ENCODE measurements around the gene TMEM204.

The TMEM204 gene

DNA sequence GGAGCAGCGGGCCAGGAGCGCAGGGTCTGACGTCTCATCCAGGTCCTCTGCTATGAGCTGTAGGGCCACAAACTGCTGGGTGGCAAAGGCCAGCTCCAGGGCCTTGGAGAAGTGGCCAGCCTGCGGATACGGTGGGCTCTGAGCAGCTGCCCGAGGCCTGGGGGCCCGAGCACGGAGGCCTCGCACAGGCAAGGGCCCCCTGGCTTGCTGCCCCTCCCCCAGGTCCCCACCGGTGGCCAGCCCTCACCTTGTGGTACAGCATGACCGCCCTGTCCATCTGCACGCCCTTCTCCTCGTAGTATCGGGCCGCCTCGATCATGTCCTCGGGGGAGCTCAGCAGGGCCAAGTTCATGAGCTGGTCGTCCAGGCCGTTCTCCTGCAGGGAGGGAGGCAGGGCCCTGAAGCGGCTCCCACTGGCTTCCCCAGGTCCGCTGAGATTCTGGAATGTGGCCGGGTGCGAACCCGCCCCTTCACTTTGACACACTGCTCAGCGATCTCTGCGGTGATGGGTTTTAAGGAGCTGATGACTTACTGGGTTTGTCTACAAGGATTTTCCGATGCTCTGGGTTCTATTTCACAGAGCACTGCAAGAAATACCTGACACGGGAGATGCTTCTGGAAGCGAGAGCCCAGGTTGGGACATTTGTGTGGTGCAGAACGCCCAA, 9.8 kb upstream of the TMEM204 start:
- Histone ChIP-seq H3K4me1 (ENCODE audit: control insufficient read depth, insufficient read depth, low read length, unreplicated experiment) (no peaks in the 10 kb centered on the region), H3K27me3 (ENCODE audit: insufficient read depth, low read length) (no peaks in the 10 kb centered on the region), H3K4me3 (ENCODE audit: low read depth, low read length) (no peak overlapping the region), H3K36me3 (ENCODE audit: insufficient read depth, low read length) (no peaks in the 10 kb centered on the region), H3K79me2 (ENCODE audit: control insufficient read depth, insufficient read depth, low read length, unreplicated experiment) (no peaks in the 10 kb centered on the region), H3K27ac (ENCODE audit: low read depth, low read length) (no peak overlapping the region), H2AFZ (ENCODE audit: low read length, unreplicated experiment) (no peak overlapping the region)

DNA sequence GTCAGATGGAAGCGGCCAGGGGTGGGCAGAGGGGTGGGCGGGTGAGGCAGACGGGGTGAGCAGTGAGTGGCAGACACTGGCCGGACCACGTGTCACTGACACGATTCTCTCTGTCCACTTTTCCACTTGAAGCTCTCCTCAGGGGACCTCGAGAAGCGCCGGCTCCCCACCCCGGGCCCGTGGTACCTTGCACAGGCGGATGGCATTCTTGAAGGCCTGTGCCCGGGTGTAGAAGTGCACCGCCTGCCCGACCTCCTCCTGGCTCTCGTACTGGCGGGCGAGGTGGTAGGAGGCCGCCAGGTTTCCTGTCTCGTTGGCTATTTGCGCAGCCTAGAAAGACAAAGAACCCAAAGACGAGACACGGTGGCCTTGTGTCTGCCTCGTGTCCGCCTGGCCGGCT, 9.1 kb upstream of the TMEM204 start:
- Histone ChIP-seq H3K36me3 (ENCODE audit: insufficient read depth, low read length) (no peaks in the 10 kb centered on the region), H3K27me3 (ENCODE audit: insufficient read depth, low read length) (no peaks in the 10 kb centered on the region), H3K4me1 (ENCODE audit: control insufficient read depth, insufficient read depth, low read length, unreplicated experiment) (no peaks in the 10 kb centered on the region), H3K27ac (ENCODE audit: low read depth, low read length) (no peak overlapping the region), H3K4me3 (ENCODE audit: low read depth, low read length) (no peak overlapping the region), H2AFZ (ENCODE audit: low read length, unreplicated experiment) (no peak overlapping the region), H3K79me2 (ENCODE audit: control insufficient read depth, insufficient read depth, low read length, unreplicated experiment) (no peaks in the 10 kb centered on the region)

DNA sequence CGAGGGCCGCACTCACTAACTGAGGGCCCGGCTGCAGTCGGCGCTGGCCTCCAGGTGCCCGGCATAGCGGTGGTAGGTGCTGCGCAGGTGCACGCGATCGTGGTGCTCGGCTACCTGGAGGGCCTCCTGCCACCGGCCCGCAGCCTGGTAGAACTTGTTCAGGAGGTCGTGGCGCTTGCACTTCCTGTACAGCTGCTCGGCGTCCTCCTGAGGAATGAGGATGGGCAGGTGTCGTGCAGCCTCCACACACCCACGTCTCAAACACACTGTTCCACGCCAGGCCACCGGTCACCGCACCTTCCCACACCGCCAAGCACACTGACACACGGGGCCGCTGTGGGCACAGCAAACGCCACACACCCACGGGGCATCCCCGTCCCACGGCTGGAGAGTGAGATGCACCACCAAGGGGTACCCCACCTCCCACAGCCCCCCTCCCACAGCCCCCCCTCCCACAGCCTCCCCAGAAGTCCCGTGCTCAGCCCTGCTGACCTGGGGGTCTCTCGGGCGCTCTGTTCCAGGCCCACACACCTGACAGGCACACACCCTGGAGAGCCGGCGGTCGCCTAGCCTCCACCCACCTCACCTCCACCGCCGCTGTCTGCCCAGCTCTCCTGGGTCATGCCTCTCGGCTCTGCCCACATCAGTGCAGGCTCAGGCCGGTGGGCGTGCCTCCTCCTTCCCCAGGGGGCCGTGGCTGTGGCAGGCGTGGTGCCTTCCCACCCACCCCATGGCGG, 7.4 kb upstream of the TMEM204 start:
- H3K27me3 ChIP-seq (ENCODE audit: insufficient read depth, low read length): no peaks in the 10 kb centered on the region
- no peaks in the 10 kb centered on the region for H3K36me3 ChIP-seq (ENCODE audit: insufficient read depth, low read length)
- no peak overlapping the region for H3K4me3 ChIP-seq (ENCODE audit: low read depth, low read length)
- H3K79me2 ChIP-seq (ENCODE audit: control insufficient read depth, insufficient read depth, low read length, unreplicated experiment): no peaks in the 10 kb centered on the region
- no peak overlapping the region for H2AFZ ChIP-seq (ENCODE audit: low read length, unreplicated experiment)
- H3K27ac ChIP-seq (ENCODE audit: low read depth, low read length): no peak overlapping the region
- no peaks in the 10 kb centered on the region for H3K4me1 ChIP-seq (ENCODE audit: control insufficient read depth, insufficient read depth, low read length, unreplicated experiment)

DNA sequence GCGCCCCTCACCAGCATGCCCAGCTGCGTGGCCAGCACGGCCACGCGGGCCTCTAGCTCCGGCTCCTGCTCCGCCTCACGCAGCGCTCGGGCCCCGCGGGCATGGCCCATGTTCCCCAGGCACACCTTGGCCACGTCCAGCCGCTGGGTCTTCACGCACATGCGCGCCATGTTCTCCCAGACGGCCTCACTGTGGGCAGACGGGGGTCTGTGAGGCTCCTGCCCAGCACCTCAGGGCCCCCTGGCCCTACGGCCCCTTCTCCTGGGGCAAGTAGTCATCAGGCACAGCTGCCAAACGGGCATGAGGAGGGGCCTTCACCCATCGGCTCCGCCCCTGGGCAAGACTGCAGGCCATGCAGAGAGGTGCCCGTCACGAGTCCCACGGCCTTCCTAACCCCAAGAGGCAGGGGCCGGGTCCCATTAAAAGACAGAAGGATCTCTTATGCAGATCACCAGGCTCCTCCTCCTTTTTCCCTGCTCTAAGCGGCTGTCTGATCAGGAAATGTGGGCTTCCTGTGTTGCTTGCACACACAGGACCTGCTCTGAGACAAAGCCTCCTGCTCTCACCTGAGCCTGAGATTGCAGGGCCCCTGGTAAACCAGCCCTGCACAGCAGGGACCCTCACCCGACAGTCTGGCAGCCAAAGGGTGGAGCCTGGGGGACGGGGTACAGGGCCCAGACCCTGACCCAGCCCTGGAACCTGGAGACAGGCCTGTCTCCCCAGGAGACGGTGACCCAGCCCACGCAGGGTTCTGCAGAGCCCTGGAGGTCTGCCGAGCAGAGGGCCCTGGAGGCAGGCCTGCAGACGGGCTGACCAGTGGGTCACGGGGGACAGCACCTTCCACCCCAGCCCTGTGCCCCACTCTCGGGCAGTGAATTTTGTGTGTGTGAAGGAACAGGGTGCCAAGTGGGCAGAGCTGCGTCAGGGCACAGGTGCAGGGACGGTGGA, 6.6 kb upstream of the TMEM204 start:
- Histone ChIP-seq H3K27me3 (ENCODE audit: insufficient read depth, low read length) (no peaks in the 10 kb centered on the region), H2AFZ (ENCODE audit: low read length, unreplicated experiment) (no peak overlapping the region), H3K79me2 (ENCODE audit: control insufficient read depth, insufficient read depth, low read length, unreplicated experiment) (no peaks in the 10 kb centered on the region), H3K27ac (ENCODE audit: low read depth, low read length) (no peak overlapping the region), H3K4me1 (ENCODE audit: control insufficient read depth, insufficient read depth, low read length, unreplicated experiment) (no peaks in the 10 kb centered on the region), H3K36me3 (ENCODE audit: insufficient read depth, low read length) (no peaks in the 10 kb centered on the region), H3K4me3 (ENCODE audit: low read depth, low read length) (no peak overlapping the region)

DNA sequence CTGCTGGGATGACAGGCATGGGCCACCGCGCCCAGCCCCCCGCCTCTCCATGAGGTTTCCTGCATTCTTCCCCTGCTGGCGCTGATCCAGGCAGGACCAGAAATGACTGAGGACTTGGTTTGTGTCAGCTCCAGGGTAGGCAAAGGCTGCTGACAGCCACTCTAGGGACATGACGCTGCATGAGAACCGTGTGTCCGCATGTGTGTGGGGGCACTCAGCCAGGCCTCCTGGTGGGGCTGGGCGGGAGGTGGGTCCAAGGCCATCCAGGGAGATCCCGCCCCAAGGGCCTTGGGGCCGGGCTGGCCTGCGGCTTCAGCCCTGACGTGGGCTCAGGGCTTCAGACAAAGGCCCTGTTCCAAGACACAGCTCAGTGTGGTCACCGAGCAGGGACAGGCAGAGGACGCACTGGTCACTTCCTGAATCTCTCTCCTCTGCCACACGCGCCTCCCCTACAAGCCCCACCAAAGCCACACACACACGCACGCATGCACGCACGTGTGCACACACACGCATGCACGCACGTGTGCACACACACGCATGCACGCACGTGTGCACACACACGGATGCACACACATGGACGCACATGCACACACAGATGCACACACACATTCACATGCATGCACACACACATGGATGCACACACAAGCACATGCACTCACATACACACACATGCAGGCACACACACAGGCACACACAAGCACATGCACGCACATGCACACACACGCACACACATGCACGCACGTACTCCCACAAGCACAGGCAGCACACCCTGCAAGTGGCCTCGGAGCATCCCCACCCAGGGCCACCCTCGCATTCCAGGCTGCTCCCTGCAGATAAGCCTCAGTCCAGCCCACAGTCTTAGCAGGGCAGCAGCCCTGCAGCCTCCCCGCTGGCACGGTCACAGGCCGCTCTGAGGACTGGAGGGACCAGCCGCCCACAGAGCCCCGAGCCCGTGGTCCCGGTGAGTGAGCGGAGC, 5.3 kb upstream of the TMEM204 start:
- Histone ChIP-seq H3K4me1 (ENCODE audit: control insufficient read depth, insufficient read depth, low read length, unreplicated experiment) (peaks cover 5% of the 10 kb centered on the region), H3K27ac (ENCODE audit: low read depth, low read length) (no peak overlapping the region), H3K79me2 (ENCODE audit: control insufficient read depth, insufficient read depth, low read length, unreplicated experiment) (no peaks in the 10 kb centered on the region), H3K27me3 (ENCODE audit: insufficient read depth, low read length) (no peaks in the 10 kb centered on the region), H2AFZ (ENCODE audit: low read length, unreplicated experiment) (no peak overlapping the region), H3K4me3 (ENCODE audit: low read depth, low read length) (no peak overlapping the region), H3K36me3 (ENCODE audit: insufficient read depth, low read length) (no peaks in the 10 kb centered on the region)

DNA sequence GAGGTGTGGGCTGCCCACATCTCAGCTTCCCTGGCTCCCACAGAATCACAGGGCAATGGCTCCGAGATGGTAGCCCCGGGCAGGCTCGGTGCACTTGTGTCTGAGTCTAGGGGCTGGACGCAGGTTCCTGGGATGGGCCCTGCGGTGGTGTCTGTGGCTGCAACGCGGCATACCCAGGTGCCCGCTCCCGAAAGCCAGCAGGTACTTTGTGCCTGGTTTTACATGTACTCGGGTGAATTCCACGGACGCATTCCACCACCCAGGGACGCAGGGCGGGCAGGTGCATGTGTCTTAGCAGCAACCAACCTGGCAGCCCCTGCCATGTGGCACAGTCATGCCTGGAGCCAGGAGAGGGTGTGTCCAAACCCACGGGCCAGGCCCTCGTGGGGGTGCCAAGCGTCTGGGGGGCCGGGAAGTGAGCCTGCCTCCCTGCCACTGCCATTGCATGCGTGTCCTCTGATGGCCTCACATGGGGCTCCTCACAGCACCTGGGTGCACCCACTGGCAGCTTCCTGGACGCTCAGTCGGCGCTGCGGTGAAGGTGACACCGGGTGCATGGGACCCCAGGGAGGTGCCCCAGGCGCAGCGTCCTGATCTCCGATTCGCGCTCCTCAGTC, 4.4 kb upstream of the TMEM204 start:
- Histone ChIP-seq H3K4me1 (ENCODE audit: control insufficient read depth, insufficient read depth, low read length, unreplicated experiment) (peaks cover 10% of the 10 kb centered on the region), H3K4me3 (ENCODE audit: low read depth, low read length) (no peak overlapping the region), H3K36me3 (ENCODE audit: insufficient read depth, low read length) (no peaks in the 10 kb centered on the region), H3K27me3 (ENCODE audit: insufficient read depth, low read length) (no peaks in the 10 kb centered on the region), H3K27ac (ENCODE audit: low read depth, low read length) (no peak overlapping the region), H2AFZ (ENCODE audit: low read length, unreplicated experiment) (no peak overlapping the region), H3K79me2 (ENCODE audit: control insufficient read depth, insufficient read depth, low read length, unreplicated experiment) (peaks cover under 1% of the 10 kb centered on the region)

DNA sequence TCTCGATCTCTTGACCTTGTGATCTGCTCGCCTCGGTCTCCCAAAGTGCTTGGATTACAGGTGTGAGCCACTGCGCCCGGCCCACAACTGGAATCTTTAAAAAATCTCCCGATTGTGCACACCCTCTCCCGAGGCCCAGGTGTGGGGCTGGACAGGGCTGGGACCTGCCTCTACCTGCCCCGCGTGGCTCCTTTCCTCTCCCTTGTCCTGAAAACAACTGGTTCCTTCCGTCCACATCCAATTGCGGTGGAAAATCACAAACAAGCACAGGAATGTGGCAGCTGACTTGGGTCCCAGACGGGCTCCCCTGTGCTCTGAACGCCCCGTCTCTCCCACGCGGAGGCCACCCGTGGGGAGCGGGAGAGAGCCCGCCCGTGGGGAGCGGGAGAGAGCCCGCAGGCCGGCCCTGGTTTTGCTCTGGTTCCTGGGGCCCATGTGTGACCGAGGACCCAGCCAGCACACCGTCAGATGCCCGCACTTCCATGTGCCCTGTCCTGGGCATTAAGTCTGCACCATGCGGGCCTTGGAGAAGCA, 3.0 kb upstream of the TMEM204 start:
- Histone ChIP-seq H3K4me1 (ENCODE audit: control insufficient read depth, insufficient read depth, low read length, unreplicated experiment) (peaks cover 19% of the 10 kb centered on the region), H3K79me2 (ENCODE audit: control insufficient read depth, insufficient read depth, low read length, unreplicated experiment) (peaks cover 14% of the 10 kb centered on the region), H3K27ac (ENCODE audit: low read depth, low read length) (no peak overlapping the region), H3K4me3 (ENCODE audit: low read depth, low read length) (no peak overlapping the region), H2AFZ (ENCODE audit: low read length, unreplicated experiment) (no peak overlapping the region), H3K27me3 (ENCODE audit: insufficient read depth, low read length) (no peaks in the 10 kb centered on the region), H3K36me3 (ENCODE audit: insufficient read depth, low read length) (no peaks in the 10 kb centered on the region)

DNA sequence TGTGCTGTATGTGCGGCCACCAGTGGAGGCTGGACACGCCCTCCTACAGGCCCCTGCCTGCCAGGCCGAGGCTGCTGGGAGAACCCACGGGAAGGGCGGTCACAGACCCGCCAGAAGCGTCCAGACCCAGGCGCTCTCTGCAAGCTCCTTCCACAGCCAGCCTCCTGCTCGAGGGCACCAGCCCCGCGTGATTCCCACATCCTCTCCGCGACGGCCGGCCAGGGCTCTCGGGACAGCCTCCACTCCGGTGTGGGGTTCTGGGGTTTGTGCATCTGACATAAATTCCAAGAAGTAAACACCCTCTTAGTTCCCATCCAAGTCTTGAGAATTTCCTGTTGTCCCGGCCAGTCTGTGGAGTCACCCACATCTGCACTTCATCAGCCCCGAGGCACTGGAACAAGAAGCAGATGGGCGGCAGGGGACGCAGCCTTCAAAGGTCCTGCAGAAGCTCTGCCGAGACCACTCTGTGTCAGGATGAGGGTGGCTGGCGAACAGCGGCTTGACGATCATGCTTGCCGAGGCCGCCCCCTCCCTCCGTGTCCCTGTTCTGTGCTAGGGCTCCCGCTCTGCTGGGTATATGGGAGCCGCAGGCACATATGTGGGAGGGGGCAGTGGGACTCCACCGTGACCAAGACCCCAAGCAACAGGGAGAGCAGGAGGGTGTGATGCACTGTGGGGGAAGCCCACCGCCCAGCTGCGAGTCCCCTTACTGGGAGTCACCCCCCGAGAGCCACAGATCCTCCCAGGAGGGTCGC, 2.4 kb upstream of the TMEM204 start:
- no peak overlapping the region for H3K27ac ChIP-seq (ENCODE audit: low read depth, low read length)
- peaks cover 23% of the 10 kb centered on the region for H3K4me1 ChIP-seq (ENCODE audit: control insufficient read depth, insufficient read depth, low read length, unreplicated experiment)
- H3K27me3 ChIP-seq (ENCODE audit: insufficient read depth, low read length): no peaks in the 10 kb centered on the region
- no peak overlapping the region for H2AFZ ChIP-seq (ENCODE audit: low read length, unreplicated experiment)
- H3K79me2 ChIP-seq (ENCODE audit: control insufficient read depth, insufficient read depth, low read length, unreplicated experiment): peaks cover 21% of the 10 kb centered on the region
- no peaks in the 10 kb centered on the region for H3K36me3 ChIP-seq (ENCODE audit: insufficient read depth, low read length)
- no peak overlapping the region for H3K4me3 ChIP-seq (ENCODE audit: low read depth, low read length)

DNA sequence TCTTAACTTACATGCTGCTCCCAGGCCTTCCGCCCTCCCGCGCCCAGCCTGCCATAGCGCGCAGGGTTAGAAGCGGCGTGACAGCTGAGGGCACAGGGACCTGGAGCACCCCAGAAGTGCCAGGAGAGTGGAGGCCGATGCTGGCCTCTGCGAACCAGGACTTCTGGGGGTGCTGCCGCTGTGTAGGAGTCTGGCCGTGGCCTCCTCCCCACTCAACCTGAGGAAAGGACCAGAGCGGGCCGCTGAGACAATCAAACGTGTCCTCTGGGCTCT, 1.9 kb upstream of the TMEM204 start:
- H3K27ac ChIP-seq (ENCODE audit: low read depth, low read length): no peak overlapping the region

More for the DNA sequence above, 1.9 kb upstream of the TMEM204 start:
- Histone ChIP-seq H3K79me2 (ENCODE audit: control insufficient read depth, insufficient read depth, low read length, unreplicated experiment) (peaks cover 24% of the 10 kb centered on the region), H3K4me3 (ENCODE audit: low read depth, low read length) (no peak overlapping the region), H3K36me3 (ENCODE audit: insufficient read depth, low read length) (no peaks in the 10 kb centered on the region), H3K27me3 (ENCODE audit: insufficient read depth, low read length) (no peaks in the 10 kb centered on the region), H3K4me1 (ENCODE audit: control insufficient read depth, insufficient read depth, low read length, unreplicated experiment) (peaks cover 23% of the 10 kb centered on the region), H2AFZ (ENCODE audit: low read length, unreplicated experiment) (no peak overlapping the region)

Data from ACC112 (cell line).